Karpas-422 (cell line): ENCODE measurements around the gene TIMP2. TPM values are rescaled to one million over a fixed set of nuclear protein-coding genes. Genes with fewer than 3 reads are reported as not detected.
"Not testable (repeated sequence)": the region's sequence is repeated elsewhere in the genome, so short reads cannot be mapped to it uniquely, and the experiment has no call there.

Source experiments
- DNase-seq: peaks from one replicate; pipeline ENCODE4 v3.0.0-alpha.2; 2015
- H2AFZ ChIP-seq: fragments of 200-600 bp; sonication (generic); 2 replicates; pipeline ENCODE4 v1.6.1; 2014; ENCODE audit warnings: antibody characterized with exemption, low read length, mixed read lengths
- H3K27ac ChIP-seq: fragments of 200-600 bp; sonication (generic); 2 replicates; pipeline ENCODE4 v1.5.1; 2014; ENCODE audit warnings: mild to moderate bottlenecking, low read length, moderate library complexity
- H3K27me3 ChIP-seq: fragments of 200-600 bp; sonication (generic); 2 replicates; pipeline ENCODE4 v1.6.1; 2014; ENCODE audit warnings: low read length, mixed read lengths
- H3K36me3 ChIP-seq: fragments of 200-600 bp; sonication (generic); 2 replicates; pipeline ENCODE4 v1.6.1; 2014; ENCODE audit warnings: low read length, mixed read lengths; ENCODE audit not compliant: insufficient read depth
- H3K4me1 ChIP-seq: fragments of 200-600 bp; sonication (generic); 2 replicates; pipeline ENCODE4 v1.6.1; 2014; ENCODE audit warnings: mild to moderate bottlenecking, low read length, mixed read lengths
- H3K4me2 ChIP-seq: fragments of 200-600 bp; sonication (generic); 2 replicates; pipeline ENCODE4 v1.6.1; 2014; ENCODE audit warnings: low read length, low read depth, mild to moderate bottlenecking; ENCODE audit not compliant: poor library complexity, severe bottlenecking
- H3K4me3 ChIP-seq: fragments of 200-600 bp; sonication (generic); 2 replicates; pipeline ENCODE4 v1.5.1; 2014; ENCODE audit warnings: mild to moderate bottlenecking, antibody characterized with exemption, low read length, mixed read lengths
- H3K79me2 ChIP-seq: fragments of 200-600 bp; sonication (generic); 2 replicates; pipeline ENCODE4 v1.6.1; 2014; ENCODE audit warnings: mild to moderate bottlenecking, low read length, mixed read lengths
- H3K9ac ChIP-seq: fragments of 200-600 bp; sonication (generic); 2 replicates; pipeline ENCODE4 v1.6.0; 2014; ENCODE audit warnings: low read length
- H3K9me2 ChIP-seq: fragments of 200-600 bp; sonication (generic), shearing (Covaris generic); replicated peaks from 2 replicates; pipeline ENCODE4 v1.6.0; 2014; ENCODE audit warnings: mild to moderate bottlenecking, low read length, moderate library complexity; ENCODE audit not compliant: insufficient read depth
- H3K9me3 ChIP-seq: fragments of 300-700, 200-600 bp; sonication (generic); 2 replicates; pipeline ENCODE4 v1.6.1; 2014; ENCODE audit warnings: low read length, mixed read lengths
- H4K20me1 ChIP-seq: fragments of 200-600 bp; sonication (generic); 2 replicates; pipeline ENCODE4 v1.6.1; 2014; ENCODE audit warnings: mild to moderate bottlenecking, antibody characterized with exemption, low read length, low read depth; ENCODE audit not compliant: insufficient read depth
- total RNA-seq: library from RNA; depleted of rRNA; stranded (reverse); fragments of >200 nt; shearing (Covaris generic); gene quantifications from 2 replicates; pipeline ENCODE4 v1.2.3, GENCODE V29; 2014; ENCODE audit warnings: low replicate concordance

The TIMP2 gene
- total RNA-seq, 1 experiment from 2014 or later: not detected

DNA sequence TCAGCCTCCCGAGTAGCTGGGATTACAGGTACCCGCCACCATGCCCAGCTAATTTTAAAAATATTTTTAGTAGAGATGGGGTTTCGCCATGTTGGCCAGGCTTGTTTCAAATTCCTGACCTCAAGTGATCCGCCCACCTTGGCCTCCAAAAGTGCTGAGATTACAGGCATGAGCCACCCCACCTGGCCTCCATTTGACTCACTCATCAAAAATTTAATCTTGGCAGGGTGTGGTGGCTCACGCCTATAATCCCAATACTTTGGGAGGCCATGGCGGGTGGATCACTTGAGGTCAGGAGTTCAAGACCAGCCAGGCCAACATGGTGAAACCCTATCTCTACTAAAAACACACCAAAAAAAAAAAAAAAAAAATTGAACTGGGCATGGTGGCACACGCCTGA is 13.6 kb downstream of the TIMP2 start:
- H3K4me1 ChIP-seq, H3K9me2 ChIP-seq, H2AFZ ChIP-seq, H3K79me2 ChIP-seq, H3K27me3 ChIP-seq, H3K4me2 ChIP-seq, H3K9ac ChIP-seq, H3K36me3 ChIP-seq, DNase-seq, H4K20me1 ChIP-seq, H3K27ac ChIP-seq, H3K4me3 ChIP-seq, H3K9me3 ChIP-seq: not testable (repeated sequence)

DNA sequence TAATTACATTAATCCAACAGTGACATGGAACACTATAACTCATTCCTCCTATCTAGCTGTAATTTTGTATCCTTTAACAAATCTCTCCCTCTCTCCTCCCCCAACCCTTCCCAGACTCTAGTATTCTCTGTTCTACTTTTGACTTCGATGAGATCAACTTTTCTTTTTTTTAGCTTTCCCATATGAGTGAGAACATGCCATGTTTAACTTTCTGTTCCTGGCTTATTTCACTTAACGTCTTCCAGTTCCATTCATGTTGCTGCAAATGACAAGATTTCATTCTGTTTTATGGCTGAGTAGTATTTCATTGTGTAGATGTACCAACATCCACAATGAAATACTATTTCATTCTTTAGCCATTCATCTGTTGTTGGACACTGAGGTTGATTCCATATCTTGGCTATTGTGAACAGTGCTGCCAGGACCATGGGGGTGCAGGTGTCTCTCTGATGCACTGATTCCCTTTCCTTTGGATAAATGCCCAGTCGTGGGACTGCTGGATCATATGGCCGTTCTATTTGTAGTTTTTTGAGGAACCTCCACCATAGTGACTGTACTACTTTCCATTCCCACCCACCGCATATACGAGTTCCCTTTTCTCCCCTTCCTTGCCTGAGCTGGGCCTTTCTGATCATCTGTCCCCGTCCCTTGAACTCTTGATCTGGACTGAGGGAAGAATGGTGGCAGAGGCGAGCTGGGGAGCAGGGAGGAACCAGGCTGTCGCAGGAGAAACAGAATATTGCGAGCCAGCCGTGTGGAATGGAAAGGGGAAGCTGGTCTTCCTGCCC is 14.5 kb downstream of the TIMP2 start:
- Histone ChIP-seq H4K20me1 (no peaks in the 10 kb centered on the region), H3K79me2 (no peaks in the 10 kb centered on the region), H3K4me3 (no peak overlapping the region)

GRCh38 chr17:78908426-78908825 is 16.8 kb downstream of the TIMP2 start:
- no peaks in the 10 kb centered on the region for H3K79me2 ChIP-seq
- H3K4me1 ChIP-seq: no peaks in the 10 kb centered on the region
- H3K4me2 ChIP-seq: no peak overlapping the region
- H4K20me1 ChIP-seq: no peaks in the 10 kb centered on the region
- no peaks in the 10 kb centered on the region for H3K9me2 ChIP-seq
- H3K9ac ChIP-seq: no peak overlapping the region
- H3K27ac ChIP-seq: no peak overlapping the region
- H2AFZ ChIP-seq: no peak overlapping the region
- no peaks in the 10 kb centered on the region for H3K27me3 ChIP-seq
- no peaks in the 10 kb centered on the region for H3K36me3 ChIP-seq
- no peak for DNase-seq
- no peak overlapping the region for H3K4me3 ChIP-seq
- H3K9me3 ChIP-seq: no peaks in the 10 kb centered on the region

More for the DNA sequence above, 14.5 kb downstream of the TIMP2 start:
- H3K27me3 ChIP-seq: no peaks in the 10 kb centered on the region
- no peak overlapping the region for H3K9ac ChIP-seq
- H3K9me3 ChIP-seq: no peaks in the 10 kb centered on the region
- H3K9me2 ChIP-seq: no peaks in the 10 kb centered on the region
- no peaks in the 10 kb centered on the region for H3K4me1 ChIP-seq
- DNase-seq: no peak
- no peak overlapping the region for H3K27ac ChIP-seq
- no peaks in the 10 kb centered on the region for H3K36me3 ChIP-seq
- no peak overlapping the region for H3K4me2 ChIP-seq
- no peak overlapping the region for H2AFZ ChIP-seq

DNA sequence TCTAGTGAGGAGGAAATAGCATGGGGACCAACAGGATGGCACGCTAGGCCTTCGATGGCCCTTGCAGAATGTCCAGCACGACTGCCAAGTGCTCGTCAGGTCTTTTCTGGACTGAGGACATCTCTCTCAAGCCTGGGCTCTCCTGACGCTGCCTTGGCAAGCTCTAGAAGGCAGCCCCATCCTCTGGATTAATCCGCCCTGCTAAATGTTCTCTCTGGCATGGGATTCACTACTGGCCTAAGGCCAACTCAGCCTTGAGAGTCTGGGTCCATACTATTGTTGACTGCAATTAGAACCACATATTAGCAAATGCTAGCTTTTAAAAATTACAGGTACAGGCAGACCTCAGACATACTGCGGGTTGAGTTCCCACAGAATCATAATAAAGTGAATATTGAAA is 19.6 kb downstream of the TIMP2 start:
- H3K27me3 ChIP-seq: no peaks in the 10 kb centered on the region
- no peak for DNase-seq
- no peaks in the 10 kb centered on the region for H4K20me1 ChIP-seq

DNA sequence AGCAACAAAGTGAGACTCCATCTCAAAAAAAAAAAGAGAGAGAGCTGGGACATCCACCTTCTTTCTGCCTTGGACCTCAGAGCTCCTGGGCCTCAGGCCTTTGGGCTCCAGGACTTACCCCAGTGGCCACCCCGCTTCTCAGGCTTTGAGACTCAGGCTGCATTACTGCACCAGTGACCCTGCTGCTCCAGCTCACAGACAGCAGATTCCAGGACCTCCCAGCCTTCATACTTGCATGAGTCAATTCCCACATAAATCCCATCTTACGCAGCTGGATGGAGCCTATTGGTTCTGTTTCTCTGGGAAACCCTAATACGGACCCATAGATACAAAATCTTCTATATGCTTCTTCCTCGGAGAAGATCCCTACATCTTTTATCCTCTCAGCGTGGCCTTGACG is 20.1 kb downstream of the TIMP2 start:
- Histone ChIP-seq H3K4me3 (no peak overlapping the region), H3K4me1 (no peaks in the 10 kb centered on the region), H3K27me3 (no peaks in the 10 kb centered on the region), H3K27ac (no peak overlapping the region), H3K9me3 (no peaks in the 10 kb centered on the region), H3K36me3 (no peaks in the 10 kb centered on the region), H3K9ac (no peak overlapping the region), H3K9me2 (no peaks in the 10 kb centered on the region), H3K4me2 (no peak overlapping the region), H4K20me1 (no peaks in the 10 kb centered on the region), H3K79me2 (no peaks in the 10 kb centered on the region), H2AFZ (no peak overlapping the region)
- DNase-seq: no peak

More for the DNA sequence above, 19.6 kb downstream of the TIMP2 start:
- no peaks in the 10 kb centered on the region for H3K4me1 ChIP-seq
- no peak overlapping the region for H3K9ac ChIP-seq
- no peak overlapping the region for H3K4me2 ChIP-seq
- no peaks in the 10 kb centered on the region for H3K36me3 ChIP-seq
- H3K4me3 ChIP-seq: no peak overlapping the region
- no peaks in the 10 kb centered on the region for H3K9me2 ChIP-seq
- H3K79me2 ChIP-seq: no peaks in the 10 kb centered on the region
- H2AFZ ChIP-seq: no peak overlapping the region
- H3K27ac ChIP-seq: no peak overlapping the region
- no peaks in the 10 kb centered on the region for H3K9me3 ChIP-seq

- H3K79me2 ChIP-seq: no peaks in the 10 kb centered on the region
- no peaks in the 10 kb centered on the region for H3K27me3 ChIP-seq
- no peaks in the 10 kb centered on the region for H3K9me2 ChIP-seq
- H3K9me3 ChIP-seq: no peaks in the 10 kb centered on the region
- no peaks in the 10 kb centered on the region for H3K4me1 ChIP-seq
- H3K27ac ChIP-seq: no peak overlapping the region
- H4K20me1 ChIP-seq: no peaks in the 10 kb centered on the region
- no peaks in the 10 kb centered on the region for H3K36me3 ChIP-seq
- H3K4me3 ChIP-seq: no peak overlapping the region
- no peak overlapping the region for H2AFZ ChIP-seq
- H3K9ac ChIP-seq: no peak overlapping the region
- DNase-seq: no peak
- H3K4me2 ChIP-seq: no peak overlapping the region
Measured at GRCh38 chr17:78904371-78904770, 20.8 kb downstream of the TIMP2 start.

GRCh38 chr17:78903101-78903779 is 21.9 kb downstream of the TIMP2 start, which contains the start of gene CEP295NL:
CEP295NL (minus strand) TSS chr17:78903201; CDS start chr17:78901828, 1,373 bp downstream.
- Histone ChIP-seq H3K36me3 (no peaks in the 10 kb centered on the region), H2AFZ (no peak within 1 kb of the TSS), H3K9me2 (no peaks in the 10 kb centered on the region), H3K79me2 (no peaks in the 10 kb centered on the region), H4K20me1 (no peaks in the 10 kb centered on the region), H3K4me2 (no peak within 1 kb of the TSS), H3K9me3 (no peaks in the 10 kb centered on the region), H3K4me3 (no peak within 1 kb of the TSS), H3K4me1 (no peaks in the 10 kb centered on the region), H3K27ac (no peak within 1 kb of the TSS), H3K27me3 (no peaks in the 10 kb centered on the region), H3K9ac (no peak within 1 kb of the TSS)
- no peak for DNase-seq

- H4K20me1 ChIP-seq, H2AFZ ChIP-seq, H3K4me1 ChIP-seq, H3K27me3 ChIP-seq, H3K9me3 ChIP-seq, H3K27ac ChIP-seq, H3K4me2 ChIP-seq, DNase-seq, H3K9me2 ChIP-seq, H3K36me3 ChIP-seq, H3K9ac ChIP-seq, H3K79me2 ChIP-seq, H3K4me3 ChIP-seq: not testable (repeated sequence)
Measured at GRCh38 chr17:78902231-78902630, 23.0 kb downstream of the TIMP2 start.
